HG03342 (cell line): ENCODE results near the gene TUBGCP5.
A peak's percentile ranks its signal among the peaks of the same experiment; 100 is the strongest.
"Not testable (repeated sequence)": the region's sequence is repeated elsewhere in the genome, so short reads cannot be mapped to it uniquely, and the experiment has no call there.

ENCODE experiments used
- ATAC-seq: cut with Tn5 transposase; IDR thresholded peaks from one replicate; pipeline ENCODE4 v1.9.1; 2021; ENCODE audit warnings: mild to moderate bottlenecking, moderate library complexity; ENCODE audit not compliant: unreplicated experiment

The TUBGCP5 gene

GRCh38 chr15:23043535-23043934 lies 4.2 kb upstream of the TUBGCP5 start:
- not testable (repeated sequence) for ATAC-seq

- ATAC-seq: not testable (repeated sequence)
Observed at GRCh38 chr15:23041736-23042135, 2.4 kb upstream of the TUBGCP5 start.

GRCh38 chr15:23039917-23040281 lies 530 bp upstream of the TUBGCP5 start:
- peak; percentile 24 for ATAC-seq

- ATAC-seq: peak; percentile 17
Observed at GRCh38 chr15:23038726-23039142, 635 bp downstream of the TUBGCP5 start.

- peak; percentile 30 for ATAC-seq
Observed at GRCh38 chr15:23035964-23036566, 3.3 kb downstream of the TUBGCP5 start.

- no peak for ATAC-seq
Observed at GRCh38 chr15:23033979-23034378, 5.4 kb downstream of the TUBGCP5 start.

GRCh38 chr15:23026218-23026617 lies 13.2 kb downstream of the TUBGCP5 start:
- no peak for ATAC-seq

- no peak for ATAC-seq
Observed at GRCh38 chr15:23022156-23022555, 17.2 kb downstream of the TUBGCP5 start.

- ATAC-seq: no peak
Observed at GRCh38 chr15:23014394-23015000, 24.9 kb downstream of the TUBGCP5 start.

- no peak for ATAC-seq
Observed at GRCh38 chr15:23013681-23014080, 25.7 kb downstream of the TUBGCP5 start.

GRCh38 chr15:23012616-23013015 lies 26.8 kb downstream of the TUBGCP5 start:
- ATAC-seq: not testable (repeated sequence)

GRCh38 chr15:23003736-23004135 lies 35.6 kb downstream of the TUBGCP5 start:
- ATAC-seq: no peak

- no peak for ATAC-seq
Observed at GRCh38 chr15:23002920-23003319, 36.4 kb downstream of the TUBGCP5 start.

- no peak for ATAC-seq
Observed at GRCh38 chr15:22995795-22996194, 43.6 kb downstream of the TUBGCP5 start.

- no peak for ATAC-seq
Observed at GRCh38 chr15:22992024-22992326, 47.4 kb downstream of the TUBGCP5 start.

GRCh38 chr15:22989576-22990477 lies 49.5 kb downstream of the TUBGCP5 start:
- ATAC-seq: no peak

GRCh38 chr15:22988811-22989210 lies 50.6 kb downstream of the TUBGCP5 start:
- ATAC-seq: no peak

- not testable (repeated sequence) for ATAC-seq
Observed at GRCh38 chr15:22981931-22982330, 57.4 kb downstream of the TUBGCP5 start.

GRCh38 chr15:22981051-22981840 lies 58.1 kb downstream of the TUBGCP5 start:
- no peak for ATAC-seq

- ATAC-seq: peak; percentile 51
Observed at GRCh38 chr15:22980189-22981050, 58.9 kb downstream of the TUBGCP5 start, which contains the start of gene CYFIP1. CYFIP1 (minus strand) TSS chr15:22980368; CDS start chr15:22947285, 33,083 bp downstream.
